Measurements from ENCODE around the gene ELANE.

ELANE gene

DNA sequence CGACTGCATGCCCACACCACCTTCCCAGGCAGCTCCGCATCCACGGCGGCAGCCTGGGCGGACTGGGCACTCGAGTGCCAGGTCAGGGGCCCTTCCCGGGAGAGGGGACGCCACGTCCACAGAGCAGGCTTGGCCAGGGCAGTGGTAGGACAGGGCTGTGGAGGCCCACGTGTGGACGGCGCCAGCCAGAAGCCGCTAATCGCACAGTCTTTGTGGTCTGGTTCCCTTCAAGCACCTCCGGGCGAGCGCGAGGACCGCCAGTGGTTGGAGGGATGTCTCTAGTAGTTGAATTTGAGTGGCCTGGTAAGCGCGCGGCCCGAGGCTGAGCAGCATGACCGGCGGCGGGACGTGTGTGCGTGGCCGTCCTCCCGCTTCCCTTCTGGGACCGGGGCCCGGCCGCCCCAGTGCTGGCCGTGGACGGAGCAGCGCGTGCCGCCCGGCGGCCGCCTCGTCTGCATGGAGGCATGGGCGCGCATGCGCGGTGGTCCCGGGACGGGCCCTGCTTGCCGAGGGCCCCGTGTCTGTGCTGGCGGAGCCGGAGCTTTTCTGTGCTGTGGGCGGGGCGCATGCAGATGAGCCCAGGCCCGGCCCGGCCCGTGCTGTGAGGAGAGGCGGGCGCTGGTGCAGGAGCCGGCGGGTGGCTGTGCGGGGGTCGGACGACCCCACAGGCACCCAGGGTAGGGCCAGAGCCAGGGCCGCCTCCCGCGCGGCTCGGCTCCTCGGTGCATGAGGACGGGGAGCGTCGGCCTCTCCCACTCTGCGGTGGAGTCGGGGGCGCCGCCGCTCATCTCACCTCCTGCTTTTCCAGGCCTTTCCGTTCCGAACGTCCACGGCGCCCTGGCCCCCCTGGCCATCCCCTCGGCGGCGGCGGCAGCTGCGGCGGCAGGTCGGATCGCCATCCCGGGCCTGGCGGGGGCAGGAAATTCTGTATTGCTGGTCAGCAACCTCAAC lies 46.2 kb upstream of the ELANE start:
- TF ChIP-seq, protein P1, sequence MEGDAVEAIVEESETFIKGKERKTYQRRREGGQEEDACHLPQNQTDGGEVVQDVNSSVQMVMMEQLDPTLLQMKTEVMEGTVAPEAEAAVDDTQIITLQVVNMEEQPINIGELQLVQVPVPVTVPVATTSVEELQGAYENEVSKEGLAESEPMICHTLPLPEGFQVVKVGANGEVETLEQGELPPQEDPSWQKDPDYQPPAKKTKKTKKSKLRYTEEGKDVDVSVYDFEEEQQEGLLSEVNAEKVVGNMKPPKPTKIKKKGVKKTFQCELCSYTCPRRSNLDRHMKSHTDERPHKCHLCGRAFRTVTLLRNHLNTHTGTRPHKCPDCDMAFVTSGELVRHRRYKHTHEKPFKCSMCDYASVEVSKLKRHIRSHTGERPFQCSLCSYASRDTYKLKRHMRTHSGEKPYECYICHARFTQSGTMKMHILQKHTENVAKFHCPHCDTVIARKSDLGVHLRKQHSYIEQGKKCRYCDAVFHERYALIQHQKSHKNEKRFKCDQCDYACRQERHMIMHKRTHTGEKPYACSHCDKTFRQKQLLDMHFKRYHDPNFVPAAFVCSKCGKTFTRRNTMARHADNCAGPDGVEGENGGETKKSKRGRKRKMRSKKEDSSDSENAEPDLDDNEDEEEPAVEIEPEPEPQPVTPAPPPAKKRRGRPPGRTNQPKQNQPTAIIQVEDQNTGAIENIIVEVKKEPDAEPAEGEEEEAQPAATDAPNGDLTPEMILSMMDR (IDR thresholded peaks at IDR 0.05; ENCODE audit: low read depth, low read length, missing control alignments) = no peak
- in situ Hi-C loops (cut with HindIII; ENCODE audit: low sequenced_read_pairs) = no loop called here
- no peak for DNase-seq (ENCODE audit: low read depth)
- H3K4me3 ChIP-seq (ENCODE audit: low read depth, low read length) = no peak overlapping the region

- TF ChIP-seq, protein P1 (IDR thresholded peaks at IDR 0.05; ENCODE audit: low read depth, low read length, missing control alignments) = no peak
- no peak overlapping the region for H3K4me3 ChIP-seq (ENCODE audit: low read depth, low read length)
- in situ Hi-C loops (cut with HindIII; ENCODE audit: low sequenced_read_pairs) = no loop called here
- DNase-seq (ENCODE audit: low read depth) = no peak
Measured at GRCh38 chr19:806815-807421, 45.2 kb upstream of the ELANE start.

DNA sequence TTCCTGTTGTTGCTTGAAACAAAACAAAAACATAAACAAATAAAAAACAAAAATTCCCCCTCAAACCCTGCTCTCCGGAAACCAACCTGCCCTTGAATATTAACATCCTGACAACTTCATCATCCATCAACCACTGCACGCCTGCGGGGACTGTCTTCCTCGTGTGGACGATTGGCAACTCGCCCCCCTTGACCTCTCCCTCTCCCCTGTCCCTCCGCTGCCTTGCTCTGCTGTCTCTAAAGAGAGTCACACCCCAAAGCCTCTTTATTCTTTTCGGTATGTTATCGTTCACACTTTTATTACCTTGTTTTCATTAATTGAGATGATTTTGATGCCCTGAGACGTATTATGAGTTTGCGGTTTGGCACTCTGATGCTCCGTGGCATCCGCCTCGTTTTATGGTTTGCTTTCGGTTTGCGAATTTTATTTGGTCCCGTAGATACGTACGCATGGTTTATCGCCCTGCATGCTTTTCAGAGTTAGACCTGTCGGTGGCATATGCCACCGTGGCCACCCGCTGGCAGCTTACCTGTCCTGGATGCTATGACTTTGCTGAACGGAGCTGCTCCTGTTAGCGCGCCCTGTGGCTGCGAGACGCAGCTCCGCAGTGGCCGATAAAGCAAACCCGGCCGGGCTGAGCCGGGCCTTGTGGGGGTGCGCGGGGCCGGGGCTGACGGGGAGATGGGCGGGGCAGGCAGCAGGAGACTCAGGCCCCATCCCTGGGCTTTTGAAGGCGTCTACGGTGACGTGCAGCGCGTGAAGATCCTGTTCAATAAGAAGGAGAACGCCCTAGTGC lies 44.3 kb upstream of the ELANE start:
- no peak overlapping the region for H3K4me3 ChIP-seq (ENCODE audit: low read depth, low read length)
- DNase-seq (ENCODE audit: low read depth) = no peak
- in situ Hi-C loops (cut with HindIII; ENCODE audit: low sequenced_read_pairs) = no loop called here
- TF ChIP-seq, protein P1 (IDR thresholded peaks at IDR 0.05; ENCODE audit: low read depth, low read length, missing control alignments) = no peak

DNA sequence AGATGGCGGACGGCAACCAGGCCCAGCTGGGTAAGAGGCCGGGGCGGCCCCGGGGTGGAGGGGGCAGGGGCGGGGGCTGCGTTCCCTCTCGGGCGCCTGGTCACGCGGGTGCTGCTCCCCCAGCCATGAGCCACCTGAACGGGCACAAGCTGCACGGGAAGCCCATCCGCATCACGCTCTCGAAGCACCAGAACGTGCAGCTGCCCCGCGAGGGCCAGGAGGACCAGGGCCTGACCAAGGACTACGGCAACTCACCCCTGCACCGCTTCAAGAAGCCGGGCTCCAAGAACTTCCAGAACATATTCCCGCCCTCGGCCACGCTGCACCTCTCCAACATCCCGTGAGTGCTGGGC lies 43.7 kb upstream of the ELANE start:
- DNase-seq (ENCODE audit: low read depth) = no peak
- H3K4me3 ChIP-seq (ENCODE audit: low read depth, low read length) = no peak overlapping the region
- TF ChIP-seq, protein P1 (IDR thresholded peaks at IDR 0.05; ENCODE audit: low read depth, low read length, missing control alignments) = no peak
- in situ Hi-C loops (cut with HindIII; ENCODE audit: low sequenced_read_pairs) = no loop called here

- in situ Hi-C loops (cut with HindIII; ENCODE audit: low sequenced_read_pairs) = no loop called here
- no peak for DNase-seq (ENCODE audit: low read depth)
- TF ChIP-seq, protein P1 (IDR thresholded peaks at IDR 0.05; ENCODE audit: low read depth, low read length, missing control alignments) = no peak
- no peak overlapping the region for H3K4me3 ChIP-seq (ENCODE audit: low read depth, low read length)
Measured at GRCh38 chr19:810077-810855, 41.8 kb upstream of the ELANE start.

Data from astrocyte of the cerebellum (primary cell).